Stomach (tissue), 4 donors: Measurements from ENCODE around the gene B4GALNT1.

Experiments
- CTCF ChIP-seq, 7 experiments: fragments of 450-650 bp in 4 of 7; fragments of 200-600 bp in 3 of 7; sonication (generic) in 3 of 7; IDR thresholded peaks; one replicate each; pipeline ENCODE4 v1.5.1; 2016 to 2019; ENCODE audit warnings: antibody characterized with exemption in 7 of 7, control low read depth in 2 of 7, mild to moderate bottlenecking in 1 of 7
- EP300 ChIP-seq: sonication (generic); formaldehyde crosslinking; IDR thresholded peaks from one replicate; pipeline ENCODE4 v1.6.1; 2017; ENCODE audit warnings: antibody characterized with exemption
- POLR2A ChIP-seq, 4 donors: fragments of 450-650 bp; IDR thresholded peaks; one replicate each; pipeline ENCODE4 v1.6.1; 2016; ENCODE audit warnings: antibody characterized with exemption in 4 of 4, control low read depth in 2 of 4, mild to moderate bottlenecking in 1 of 4, moderate library complexity in 1 of 4
- POLR2AphosphoS5 ChIP-seq, 3 donors: sonication (generic); formaldehyde crosslinking; IDR thresholded peaks; one replicate each; pipeline ENCODE4 v1.6.1; 2016; ENCODE audit warnings: antibody characterized with exemption in 3 of 3

- TF ChIP-seq POLR2A (IDR thresholded peaks at IDR 0.05) (no peak), CTCF (IDR thresholded peaks at IDR 0.05) (no peak), EP300 (no peak), POLR2AphosphoS5 (IDR thresholded peaks at IDR 0.05) (no peak)
Measured at GRCh38 chr12:57661376-57661775, 28.4 kb upstream of the B4GALNT1 start.
